ENCODE measurements around the gene NRG2. TPM values are rescaled to one million over a fixed set of nuclear protein-coding genes. Genes with fewer than 3 reads are reported as not detected.

The NRG2 gene
- total and polyA plus RNA-seq, 8 donors: 0.68 to 10.6 (median 7.5) TPM

- no peak for ATAC-seq
- Histone ChIP-seq H3K4me3 (no peak overlapping the region), H3K36me3 (no peaks in the 10 kb centered on the region), H3K27ac (no peak overlapping the region), H3K27me3 (peaks cover 35 to 53% of the 10 kb centered on the region in 2 donors), H3K4me1 (peaks cover 12 to 14% of the 10 kb centered on the region in 2 donors), H3K9me3 (no peaks in the 10 kb centered on the region)
- peak in 1 of 4 donors; percentile 11 for DNase-seq
- intact Hi-C loops (cut with DNase I): no loop called here
- no peak for TF ChIP-seq CTCF (IDR thresholded peaks at IDR 0.05)
Measured at GRCh38 chr5:139900546-139901250, 142.4 kb downstream of the NRG2 start.

GRCh38 chr5:139898981-139899380, 144.1 kb downstream of the NRG2 start:
- Histone ChIP-seq H3K9me3 (no peaks in the 10 kb centered on the region), H3K4me1 (peaks cover 6% of the 10 kb centered on the region in 2 donors), H3K36me3 (no peaks in the 10 kb centered on the region), H3K27me3 (peaks cover 22 to 35% of the 10 kb centered on the region in 2 donors), H3K27ac (no peak overlapping the region), H3K4me3 (no peak overlapping the region)
- TF ChIP-seq CTCF (IDR thresholded peaks at IDR 0.05): no peak
- DNase-seq (no peak), ATAC-seq (no peak)
- intact Hi-C loops (cut with DNase I): no loop called here

DNA sequence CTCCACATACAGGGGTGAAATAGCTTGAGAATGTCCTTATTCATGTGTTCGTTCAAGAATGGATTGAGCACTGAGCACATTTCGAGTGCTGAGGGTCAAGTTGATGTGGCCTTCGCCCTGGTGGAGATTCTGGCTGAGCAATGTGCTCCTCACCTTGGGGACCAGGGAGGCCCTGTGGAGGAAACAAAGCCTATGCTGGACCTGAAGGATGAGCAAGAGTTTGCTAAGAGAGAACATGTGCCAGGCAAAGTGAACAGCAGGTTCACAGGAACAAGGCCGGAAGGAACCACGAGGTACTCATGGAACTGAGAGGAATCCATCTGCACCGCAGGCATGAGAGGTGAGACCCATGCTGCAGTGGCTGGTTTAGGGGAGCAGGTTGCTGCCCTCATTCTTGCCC, 145.1 kb downstream of the NRG2 start:
- H3K27me3 ChIP-seq: peaks cover 12 to 25% of the 10 kb centered on the region in 2 donors
- no peaks in the 10 kb centered on the region for H3K36me3 ChIP-seq
- H3K27ac ChIP-seq: no peak overlapping the region
- no peak overlapping the region for H3K4me3 ChIP-seq
- no peak for TF ChIP-seq CTCF (IDR thresholded peaks at IDR 0.05)
- intact Hi-C loops (cut with DNase I): no loop called here
- ATAC-seq: no peak
- H3K9me3 ChIP-seq: no peaks in the 10 kb centered on the region
- no peak for DNase-seq
- H3K4me1 ChIP-seq: no peaks in the 10 kb centered on the region

DNA sequence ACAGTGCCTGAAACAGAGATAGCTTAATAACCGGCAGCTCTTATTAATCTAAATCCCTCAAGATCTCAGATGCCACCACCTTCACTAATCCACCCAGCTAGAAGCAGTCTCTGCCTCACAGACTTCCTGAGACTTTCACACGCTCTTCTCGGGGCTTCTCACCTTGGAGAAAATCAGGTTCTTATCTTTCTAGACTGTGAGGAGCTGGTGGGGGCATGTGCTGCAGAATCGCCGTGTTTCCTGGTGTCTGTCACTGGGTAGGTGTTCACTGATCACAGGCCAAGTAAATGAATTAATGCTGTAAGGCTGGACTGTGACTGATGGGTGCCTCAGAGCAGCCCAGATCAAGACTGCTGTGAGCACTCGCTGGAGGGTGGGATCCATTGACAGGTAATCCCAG, 145.8 kb downstream of the NRG2 start:
- Histone ChIP-seq H3K4me1 (no peaks in the 10 kb centered on the region), H3K36me3 (no peaks in the 10 kb centered on the region), H3K4me3 (no peak overlapping the region), H3K27ac (no peak overlapping the region), H3K27me3 (peaks cover 6 to 19% of the 10 kb centered on the region in 2 donors), H3K9me3 (no peaks in the 10 kb centered on the region)
- intact Hi-C loops (cut with DNase I): no loop called here
- ATAC-seq (no peak), DNase-seq (no peak)
- TF ChIP-seq CTCF (IDR thresholded peaks at IDR 0.05): no peak

- no peaks in the 10 kb centered on the region for H3K4me1 ChIP-seq
- DNase-seq: no peak
- H3K27me3 ChIP-seq: peaks cover 0 to 13% of the 10 kb centered on the region in 2 donors
Measured at GRCh38 chr5:139896718-139897117, 146.4 kb downstream of the NRG2 start.

More at GRCh38 chr5:139896718-139897117, 146.4 kb downstream of the NRG2 start:
- Histone ChIP-seq H3K4me3 (no peak overlapping the region), H3K9me3 (no peaks in the 10 kb centered on the region), H3K36me3 (no peaks in the 10 kb centered on the region), H3K27ac (no peak overlapping the region)
- no peak for ATAC-seq
- TF ChIP-seq CTCF (IDR thresholded peaks at IDR 0.05): no peak
- intact Hi-C loops (cut with DNase I): no loop called here
